ENCODE measurements around the gene SWAP70.

The SWAP70 gene

GRCh38 chr11:9662273-9662672 is 1.6 kb upstream of the SWAP70 start:
- Histone ChIP-seq H3K4me3 (ENCODE audit: low read depth, low read length) (no peak overlapping the region), H3K27me3 (replicated peaks) (no peaks in the 10 kb centered on the region), H3K36me3 (replicated peaks) (no peaks in the 10 kb centered on the region), H3K27ac (no peak overlapping the region)
- in situ Hi-C loops (cut with HindIII; ENCODE audit: low pct_ligation_motif_present, low sequenced_read_pairs), result no loop called here
- TF ChIP-seq, protein P1, sequence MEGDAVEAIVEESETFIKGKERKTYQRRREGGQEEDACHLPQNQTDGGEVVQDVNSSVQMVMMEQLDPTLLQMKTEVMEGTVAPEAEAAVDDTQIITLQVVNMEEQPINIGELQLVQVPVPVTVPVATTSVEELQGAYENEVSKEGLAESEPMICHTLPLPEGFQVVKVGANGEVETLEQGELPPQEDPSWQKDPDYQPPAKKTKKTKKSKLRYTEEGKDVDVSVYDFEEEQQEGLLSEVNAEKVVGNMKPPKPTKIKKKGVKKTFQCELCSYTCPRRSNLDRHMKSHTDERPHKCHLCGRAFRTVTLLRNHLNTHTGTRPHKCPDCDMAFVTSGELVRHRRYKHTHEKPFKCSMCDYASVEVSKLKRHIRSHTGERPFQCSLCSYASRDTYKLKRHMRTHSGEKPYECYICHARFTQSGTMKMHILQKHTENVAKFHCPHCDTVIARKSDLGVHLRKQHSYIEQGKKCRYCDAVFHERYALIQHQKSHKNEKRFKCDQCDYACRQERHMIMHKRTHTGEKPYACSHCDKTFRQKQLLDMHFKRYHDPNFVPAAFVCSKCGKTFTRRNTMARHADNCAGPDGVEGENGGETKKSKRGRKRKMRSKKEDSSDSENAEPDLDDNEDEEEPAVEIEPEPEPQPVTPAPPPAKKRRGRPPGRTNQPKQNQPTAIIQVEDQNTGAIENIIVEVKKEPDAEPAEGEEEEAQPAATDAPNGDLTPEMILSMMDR (IDR thresholded peaks at IDR 0.05; ENCODE audit: low read depth, low read length, missing control alignments), result no peak
- DNase-seq, result no peak

GRCh38 chr11:9664276-9665171 is 647 bp downstream of the SWAP70 start:
- TF ChIP-seq, protein P1 (IDR thresholded peaks at IDR 0.05; ENCODE audit: low read depth, low read length, missing control alignments), result no peak
- Histone ChIP-seq H3K27ac (peak overlapping the region; percentile 57), H3K4me3 (ENCODE audit: low read depth, low read length) (peak overlapping the region; percentile 91), H3K36me3 (replicated peaks) (no peaks in the 10 kb centered on the region), H3K27me3 (replicated peaks) (no peaks in the 10 kb centered on the region)
- in situ Hi-C loops (cut with HindIII; ENCODE audit: low pct_ligation_motif_present, low sequenced_read_pairs), result no loop called here
- DNase-seq, result peak; percentile 30

DNA sequence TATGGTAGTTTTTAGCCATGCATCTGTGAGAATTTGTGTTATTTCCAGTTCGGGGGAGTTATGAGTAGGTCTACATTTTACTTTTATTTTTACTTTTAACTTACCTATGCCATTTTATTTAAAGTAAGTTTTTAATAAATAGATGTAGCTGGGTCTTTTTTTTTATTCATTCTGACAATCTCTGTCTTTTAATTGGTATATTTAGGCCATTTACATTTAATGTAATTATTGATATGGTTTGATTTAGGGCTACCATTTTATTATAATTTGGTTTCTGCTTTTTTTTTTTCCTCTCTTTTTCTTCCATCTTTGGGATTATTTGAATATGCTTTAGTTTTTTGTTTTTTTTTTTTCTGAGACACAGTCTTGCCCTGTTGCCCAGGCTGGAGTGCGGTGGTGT is 1.9 kb downstream of the SWAP70 start:
- H3K27me3 ChIP-seq (replicated peaks), result no peaks in the 10 kb centered on the region
- in situ Hi-C loops (cut with HindIII; ENCODE audit: low pct_ligation_motif_present, low sequenced_read_pairs), result no loop called here
- DNase-seq, result no peak
- no peak overlapping the region for H3K27ac ChIP-seq
- no peak overlapping the region for H3K4me3 ChIP-seq (ENCODE audit: low read depth, low read length)
- TF ChIP-seq, protein P1 (IDR thresholded peaks at IDR 0.05; ENCODE audit: low read depth, low read length, missing control alignments), result no peak
- H3K36me3 ChIP-seq (replicated peaks), result no peaks in the 10 kb centered on the region

DNA sequence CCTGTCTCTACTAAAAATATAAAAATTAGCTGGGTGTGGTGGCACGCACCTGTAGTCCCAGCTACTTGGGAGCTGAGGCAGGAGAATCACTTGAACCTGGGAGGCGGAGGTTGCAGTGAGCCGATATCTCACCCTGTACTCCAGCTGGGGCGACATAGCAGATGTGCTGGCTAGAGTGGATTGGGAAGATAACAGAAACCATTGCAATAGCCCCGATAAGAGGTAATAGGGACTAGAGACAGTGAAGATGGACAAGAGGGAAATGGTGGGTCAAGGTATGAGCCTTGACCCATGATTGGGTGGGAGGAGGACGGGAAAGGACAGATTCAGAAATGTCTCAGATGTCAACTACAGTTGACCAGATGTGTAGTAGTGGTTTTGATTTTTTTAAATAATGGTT is 6.1 kb downstream of the SWAP70 start:
- TF ChIP-seq, protein P1 (IDR thresholded peaks at IDR 0.05; ENCODE audit: low read depth, low read length, missing control alignments), result no peak
- in situ Hi-C loops (cut with HindIII; ENCODE audit: low pct_ligation_motif_present, low sequenced_read_pairs), result no loop called here

GRCh38 chr11:9672288-9672916 is 8.5 kb downstream of the SWAP70 start:
- in situ Hi-C loops (cut with HindIII; ENCODE audit: low pct_ligation_motif_present, low sequenced_read_pairs), result no loop called here
- TF ChIP-seq, protein P1 (IDR thresholded peaks at IDR 0.05; ENCODE audit: low read depth, low read length, missing control alignments), result no peak
- no peak overlapping the region for H3K27ac ChIP-seq
- no peaks in the 10 kb centered on the region for H3K36me3 ChIP-seq (replicated peaks)
- no peak for DNase-seq
- no peak overlapping the region for H3K4me3 ChIP-seq (ENCODE audit: low read depth, low read length)
- no peaks in the 10 kb centered on the region for H3K27me3 ChIP-seq (replicated peaks)

More for the DNA sequence above, 6.1 kb downstream of the SWAP70 start:
- no peak overlapping the region for H3K27ac ChIP-seq
- no peak overlapping the region for H3K4me3 ChIP-seq (ENCODE audit: low read depth, low read length)
- no peaks in the 10 kb centered on the region for H3K27me3 ChIP-seq (replicated peaks)
- no peak for DNase-seq
- no peaks in the 10 kb centered on the region for H3K36me3 ChIP-seq (replicated peaks)
